8988T (cell line): Measurements from ENCODE around the gene MYO7A.

Experiments used
- DNase-seq: peaks from one replicate; pipeline ENCODE4 v3.0.0; 2011

The MYO7A gene

GRCh38 chr11:77127920-77128691, at the start of gene MYO7A:
Gene MYO7A (plus strand): TSS chr11:77128246. CDS start chr11:77130635, 2,389 bp downstream.
- DNase-seq, result no peak

- no peak for DNase-seq
Measured at GRCh38 chr11:77079666-77080065, 48.4 kb upstream of the MYO7A start.

GRCh38 chr11:77080643-77081210, 47.3 kb upstream of the MYO7A start:
- DNase-seq, result no peak

GRCh38 chr11:77081381-77081851, 46.6 kb upstream of the MYO7A start:
- peak; percentile 1 for DNase-seq

- DNase-seq, result peak; percentile 1
Measured at GRCh38 chr11:77081976-77082836, 45.8 kb upstream of the MYO7A start.

GRCh38 chr11:77082838-77083565, 45.0 kb upstream of the MYO7A start:
- peak; percentile 1 for DNase-seq

- peak; percentile 1 for DNase-seq
Measured at GRCh38 chr11:77083566-77084245, 44.3 kb upstream of the MYO7A start.

GRCh38 chr11:77084581-77085191, 43.4 kb upstream of the MYO7A start:
- peak; percentile 7 for DNase-seq

GRCh38 chr11:77085652-77086051, 42.4 kb upstream of the MYO7A start:
- DNase-seq, result no peak

- DNase-seq, result no peak
Measured at GRCh38 chr11:77086521-77087472, 41.2 kb upstream of the MYO7A start.

GRCh38 chr11:77087723-77088225, 40.3 kb upstream of the MYO7A start:
- no peak for DNase-seq

- DNase-seq, result no peak
Measured at GRCh38 chr11:77088236-77089003, 39.6 kb upstream of the MYO7A start.

GRCh38 chr11:77089004-77089545, 39.0 kb upstream of the MYO7A start:
- no peak for DNase-seq

GRCh38 chr11:77090046-77090372, 38.0 kb upstream of the MYO7A start:
- no peak for DNase-seq

- DNase-seq, result peak; percentile 64
Measured at GRCh38 chr11:77090373-77091111, 37.5 kb upstream of the MYO7A start.

GRCh38 chr11:77091146-77091940, 36.7 kb upstream of the MYO7A start:
- peak; percentile 98 for DNase-seq

- no peak for DNase-seq
Measured at GRCh38 chr11:77092382-77092781, 35.7 kb upstream of the MYO7A start.
